Fibroblast of mammary gland (primary cell): ENCODE measurements around the gene JAKMIP1.

Experiments
- DNase-seq: peaks from one replicate; pipeline ENCODE4 v3.0.0-alpha.2; 2010; ENCODE audit warnings: low read depth
- H3K4me3 ChIP-seq: 2 replicates; pipeline ENCODE4 v1.5.1; 2011; ENCODE audit warnings: low read depth, mild to moderate bottlenecking, low read length, moderate library complexity; ENCODE audit not compliant: control insufficient read depth
- TF ChIP-seq, protein P1 (sequence below): conservative IDR thresholded peaks from 2 replicates; pipeline ENCODE4 v1.5.1; 2011; ENCODE audit warnings: low read depth, low read length, inconsistent platforms; ENCODE audit not compliant: control insufficient read depth, insufficient read depth

Gene JAKMIP1

DNA sequence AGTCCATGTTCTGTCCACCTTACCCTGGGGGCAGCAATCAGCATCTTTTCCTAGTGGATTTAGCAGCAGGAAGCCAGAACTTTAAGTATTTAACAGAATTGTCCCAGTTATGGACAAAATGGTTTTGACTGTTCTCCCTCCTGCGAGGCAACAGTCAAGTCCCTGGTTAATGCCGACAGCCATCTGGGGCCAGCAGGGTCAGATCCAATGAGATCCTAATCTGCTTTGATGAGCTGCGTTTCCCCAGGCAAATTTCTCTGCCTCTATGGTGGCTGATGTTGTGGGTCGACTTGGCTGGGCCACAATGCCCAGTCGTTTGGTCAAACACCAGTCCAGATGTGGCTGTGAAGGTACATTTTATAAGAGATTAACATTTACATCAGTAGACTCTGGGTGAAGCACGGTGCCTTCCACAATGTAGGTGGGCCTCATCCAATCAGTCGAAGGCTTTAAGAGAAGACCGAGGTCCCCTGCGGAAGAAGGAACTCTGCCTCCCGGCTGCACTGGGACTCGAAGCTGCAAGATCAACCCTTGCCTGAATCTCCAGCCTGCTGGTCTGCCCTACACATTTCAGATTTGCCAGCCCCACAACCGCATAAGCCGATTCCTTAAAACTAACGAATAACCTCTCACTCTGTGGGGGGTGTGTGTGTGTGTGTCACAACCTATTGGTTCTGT is 93.1 kb downstream of the JAKMIP1 start:
- DNase-seq: no peak
- H3K4me3 ChIP-seq: no peak overlapping the region
- TF ChIP-seq, protein P1, sequence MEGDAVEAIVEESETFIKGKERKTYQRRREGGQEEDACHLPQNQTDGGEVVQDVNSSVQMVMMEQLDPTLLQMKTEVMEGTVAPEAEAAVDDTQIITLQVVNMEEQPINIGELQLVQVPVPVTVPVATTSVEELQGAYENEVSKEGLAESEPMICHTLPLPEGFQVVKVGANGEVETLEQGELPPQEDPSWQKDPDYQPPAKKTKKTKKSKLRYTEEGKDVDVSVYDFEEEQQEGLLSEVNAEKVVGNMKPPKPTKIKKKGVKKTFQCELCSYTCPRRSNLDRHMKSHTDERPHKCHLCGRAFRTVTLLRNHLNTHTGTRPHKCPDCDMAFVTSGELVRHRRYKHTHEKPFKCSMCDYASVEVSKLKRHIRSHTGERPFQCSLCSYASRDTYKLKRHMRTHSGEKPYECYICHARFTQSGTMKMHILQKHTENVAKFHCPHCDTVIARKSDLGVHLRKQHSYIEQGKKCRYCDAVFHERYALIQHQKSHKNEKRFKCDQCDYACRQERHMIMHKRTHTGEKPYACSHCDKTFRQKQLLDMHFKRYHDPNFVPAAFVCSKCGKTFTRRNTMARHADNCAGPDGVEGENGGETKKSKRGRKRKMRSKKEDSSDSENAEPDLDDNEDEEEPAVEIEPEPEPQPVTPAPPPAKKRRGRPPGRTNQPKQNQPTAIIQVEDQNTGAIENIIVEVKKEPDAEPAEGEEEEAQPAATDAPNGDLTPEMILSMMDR: no peak

DNA sequence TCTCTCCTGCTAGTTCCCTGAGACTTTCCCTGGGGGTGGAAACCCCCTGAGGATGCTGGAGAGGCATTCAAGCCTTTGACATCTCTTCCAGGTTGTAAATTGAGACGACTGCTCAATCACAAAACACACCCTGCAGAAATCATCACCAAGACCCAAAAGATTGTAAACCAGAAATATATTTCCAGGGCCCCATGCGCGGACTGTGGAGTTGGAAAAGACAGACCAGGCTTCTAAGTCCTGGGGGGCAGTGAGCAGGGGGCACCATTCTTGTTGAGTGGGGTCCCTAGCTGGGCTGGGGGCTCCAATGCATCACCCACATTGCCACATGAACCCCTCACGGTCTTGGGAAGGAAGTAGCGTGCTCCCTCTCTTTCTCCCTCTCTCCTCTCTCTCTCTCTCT is 94.2 kb downstream of the JAKMIP1 start:
- H3K4me3 ChIP-seq: no peak overlapping the region
- no peak for DNase-seq
- TF ChIP-seq, protein P1: no peak

DNA sequence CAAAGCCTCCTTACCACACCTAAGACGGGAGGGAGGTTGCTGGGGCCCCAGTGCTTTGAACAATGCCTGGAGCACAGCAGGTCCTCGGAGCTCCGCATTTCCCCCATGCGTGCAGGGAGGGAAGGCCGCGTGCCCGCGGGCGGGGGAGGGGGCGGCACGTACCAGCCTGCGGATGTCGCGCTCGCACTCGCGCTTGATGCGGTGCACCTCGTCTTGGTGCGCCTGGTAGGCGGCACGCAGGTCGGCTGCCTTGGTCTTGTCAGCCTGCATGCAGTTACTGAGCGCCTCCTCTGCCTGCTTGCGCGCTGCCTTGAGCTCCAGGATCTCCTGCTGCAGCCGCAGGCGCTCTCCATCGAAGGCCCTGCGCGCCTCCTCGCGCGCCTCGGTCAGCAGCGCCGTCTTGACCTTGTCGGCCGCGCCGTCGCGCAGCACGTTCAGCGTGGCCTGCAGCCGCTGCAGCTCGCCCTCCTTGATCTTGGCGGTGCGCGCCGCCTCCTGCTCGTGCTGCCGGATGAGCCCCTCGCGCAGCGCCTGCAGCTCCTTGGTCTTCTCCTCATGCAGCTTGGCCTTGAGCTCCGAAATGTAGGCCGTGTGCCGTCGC is 94.9 kb downstream of the JAKMIP1 start:
- TF ChIP-seq, protein P1: no peak
- H3K4me3 ChIP-seq: no peak overlapping the region
- DNase-seq: no peak

DNA sequence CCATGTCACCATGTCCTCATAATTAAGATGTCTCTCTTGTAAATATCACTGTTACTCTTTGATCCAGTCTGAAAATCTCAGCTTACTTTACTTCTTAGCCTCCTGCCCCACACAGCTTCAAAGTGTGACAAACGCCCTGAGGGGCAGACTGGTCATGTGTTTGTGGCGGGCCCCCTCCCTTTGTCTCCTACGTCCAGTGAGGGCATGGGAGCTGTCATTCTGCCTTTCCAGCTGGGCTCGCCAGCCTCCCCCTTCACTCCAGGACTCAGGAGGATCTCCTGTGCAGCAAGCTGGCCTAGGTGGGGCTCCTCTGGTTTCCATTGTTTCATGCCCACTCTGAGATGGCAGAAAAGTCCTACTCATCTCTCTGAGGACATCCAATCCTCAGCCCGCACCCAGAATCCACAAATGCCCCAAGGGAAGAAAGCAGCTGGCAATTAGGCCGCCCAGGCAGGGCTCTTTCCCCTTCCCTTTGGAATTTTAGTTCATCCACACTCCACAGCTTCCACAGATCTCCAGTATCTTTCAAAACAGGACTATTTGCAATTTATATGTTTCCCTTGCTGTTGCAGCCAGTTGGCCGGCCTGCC is 95.7 kb downstream of the JAKMIP1 start:
- no peak overlapping the region for H3K4me3 ChIP-seq
- TF ChIP-seq, protein P1: no peak
- no peak for DNase-seq

DNA sequence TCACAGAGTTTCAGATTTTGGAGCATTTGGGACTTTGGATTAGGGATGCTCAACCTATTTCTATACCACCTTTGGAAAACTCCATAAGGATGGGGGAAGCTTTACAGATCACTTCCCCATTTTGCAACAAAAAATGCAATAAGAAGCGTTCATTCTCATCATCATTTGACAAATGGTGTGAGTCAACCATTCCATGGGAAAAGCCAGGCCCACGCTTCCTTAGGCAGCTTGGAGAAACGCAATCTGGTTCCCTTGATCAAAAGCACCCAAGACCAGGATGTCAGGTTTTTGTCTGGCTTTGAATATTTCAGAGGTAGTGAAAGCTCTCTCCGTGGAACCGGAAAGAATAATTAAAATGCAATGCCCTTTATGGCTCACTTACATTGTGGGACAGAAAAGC is 102.8 kb downstream of the JAKMIP1 start:
- H3K4me3 ChIP-seq: no peak overlapping the region
- TF ChIP-seq, protein P1: no peak
- DNase-seq: no peak

DNA sequence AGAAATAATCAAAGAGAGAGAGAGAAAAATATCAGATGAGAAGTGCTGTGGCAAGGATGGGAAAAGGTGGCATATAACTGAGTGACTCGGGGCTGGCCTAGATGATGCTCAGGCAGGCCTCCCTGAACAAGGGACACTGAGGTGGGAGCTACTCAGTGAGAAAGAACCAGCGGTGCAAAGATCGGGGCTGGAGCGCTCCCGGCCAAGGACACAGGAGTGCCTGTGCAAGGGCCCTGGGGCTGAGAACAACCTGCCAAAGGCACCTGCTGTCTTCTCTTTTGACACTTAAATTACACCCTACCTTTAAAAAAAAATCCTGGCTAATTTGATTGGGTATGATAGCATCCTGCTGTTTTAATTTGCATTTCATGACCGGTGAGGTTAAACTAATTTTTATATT is 104.5 kb downstream of the JAKMIP1 start:
- H3K4me3 ChIP-seq: no peak overlapping the region
- DNase-seq: no peak
- TF ChIP-seq, protein P1: no peak
